B cell (primary cell): Measurements from ENCODE around the gene BLVRB.

Experiments
- CTCF ChIP-seq: fragments of 200-600 bp; IDR thresholded peaks from one replicate; pipeline ENCODE4 v1.8.0; 2022; ENCODE audit warnings: antibody characterized with exemption, mild to moderate bottlenecking
- EZH2 ChIP-seq: IDR thresholded peaks from 2 replicates; pipeline ENCODE4 v1.6.1; 2012; ENCODE audit warnings: borderline replicate concordance, low read depth, mild to moderate bottlenecking, moderate library complexity, low read length; ENCODE audit not compliant: insufficient read depth, poor library complexity, severe bottlenecking

GRCh38 chr19:40442328-40443130 lies 23.0 kb downstream of the BLVRB start:
- TF ChIP-seq CTCF (no peak), EZH2 (no peak)
